HCT116 (cell line): ENCODE data around the gene NXN.

Source experiments
- ATF3 ChIP-seq: IDR thresholded peaks from 2 replicates; pipeline ENCODE4 v1.6.1; 2012
- CBX3 ChIP-seq: IDR thresholded peaks from 2 replicates; pipeline ENCODE4 v1.6.1; 2012; ENCODE audit warnings: low read depth
- CTCF ChIP-seq, 3 experiments: fragments of 200-600 bp in 1 of 3; sonication (generic) in 1 of 3; IDR thresholded peaks in 2 of 3; conservative IDR thresholded peaks in 1 of 3; 2 replicates each; pipeline ENCODE4 v1.5.1; 2012 to 2017; ENCODE audit warnings: low read depth in 2 of 3, low read length in 2 of 3, antibody characterized with exemption in 1 of 3, borderline replicate concordance in 1 of 3, control low read depth in 1 of 3, mild to moderate bottlenecking in 1 of 3, mixed read lengths in 1 of 3, mixed run types in 1 of 3, moderate library complexity in 1 of 3; ENCODE audit not compliant: insufficient read depth in 1 of 3
- EZH2 ChIP-seq: fragments of 200-600 bp; sonication (generic); IDR thresholded peaks from 2 replicates; pipeline ENCODE4 v1.6.1; 2017; ENCODE audit warnings: antibody characterized with exemption, mixed run types
- EZH2phosphoT487 ChIP-seq: fragments of 200-600 bp; IDR thresholded peaks from 2 replicates; pipeline ENCODE4 v1.6.1; 2018; ENCODE audit warnings: antibody characterized with exemption, borderline replicate concordance
- FOSL1 ChIP-seq: IDR thresholded peaks from 2 replicates; pipeline ENCODE4 v1.6.1; 2012; ENCODE audit warnings: low read depth
- JUND ChIP-seq: IDR thresholded peaks from 2 replicates; pipeline ENCODE4 v1.6.1; 2012
- MAX ChIP-seq: IDR thresholded peaks from 2 replicates; pipeline ENCODE4 v1.6.1; 2012
- POLR2A ChIP-seq: IDR thresholded peaks from 2 replicates; pipeline ENCODE4 v1.7.0; 2011; ENCODE audit warnings: borderline replicate concordance; ENCODE audit not compliant: insufficient read depth, insufficient read length; ENCODE audit errors: extremely low read depth
- REST ChIP-seq: IDR thresholded peaks from 2 replicates; pipeline ENCODE4 v1.6.1; 2012; ENCODE audit warnings: low read depth
- TCF7L2 ChIP-seq: IDR thresholded peaks from 2 replicates; pipeline ENCODE4 v1.7.0; 2011; ENCODE audit warnings: borderline replicate concordance, inconsistent platforms; ENCODE audit not compliant: insufficient read depth, insufficient read length; ENCODE audit errors: extremely low read depth
- YY1 ChIP-seq: IDR thresholded peaks from 2 replicates; pipeline ENCODE4 v1.6.1; 2011; ENCODE audit warnings: low read length, low read depth, moderate library complexity, mild to moderate bottlenecking; ENCODE audit not compliant: insufficient replicate concordance; ENCODE audit errors: extremely low read depth

GRCh38 chr17:774313-774584 is 205.3 kb downstream of the NXN start:
- TF ChIP-seq REST (no peak), CTCF (IDR thresholded peaks at IDR 0.05 in 2 of 3, conservative IDR thresholded peaks at IDR 0.05 in 1 of 3; ENCODE audit: borderline replicate concordance in 1 of 3, insufficient read depth in 1 of 3, low read depth in 2 of 3, low read length in 2 of 3) (no peak), CBX3 (no peak), YY1 (no peak), MAX (no peak), EZH2 (no peak), POLR2A (no peak), FOSL1 (no peak), EZH2phosphoT487 (no peak), ATF3 (no peak), JUND (no peak), TCF7L2 (no peak)
